ENCODE results near the gene SLC26A11.
"Not testable (repeated sequence)": the region's sequence is repeated elsewhere in the genome, so short reads cannot be mapped to it uniquely, and the experiment has no call there.

Gene SLC26A11

GRCh38 chr17:80263253-80264204 is 43.3 kb downstream of the SLC26A11 start:
- DNase-seq: peak; percentile 72

- DNase-seq: peak; percentile 58
Measured at GRCh38 chr17:80264205-80265075, 44.2 kb downstream of the SLC26A11 start.

- DNase-seq: peak; percentile 53
Measured at GRCh38 chr17:80265205-80266068, 45.2 kb downstream of the SLC26A11 start.

- DNase-seq: no peak
Measured at GRCh38 chr17:80267391-80267790, 47.2 kb downstream of the SLC26A11 start.

GRCh38 chr17:80268427-80268826 is 48.2 kb downstream of the SLC26A11 start:
- DNase-seq: no peak

GRCh38 chr17:80269405-80269807 is 49.2 kb downstream of the SLC26A11 start:
- DNase-seq: no peak

GRCh38 chr17:80270104-80270503 is 49.9 kb downstream of the SLC26A11 start:
- DNase-seq: no peak

- peak; percentile 51 for DNase-seq
Measured at GRCh38 chr17:80270836-80271235, 50.6 kb downstream of the SLC26A11 start.

- no peak for DNase-seq
Measured at GRCh38 chr17:80272366-80272765, 52.1 kb downstream of the SLC26A11 start.

GRCh38 chr17:80274331-80274730 is 54.1 kb downstream of the SLC26A11 start:
- DNase-seq: no peak

GRCh38 chr17:80274871-80275449 is 54.7 kb downstream of the SLC26A11 start:
- no peak for DNase-seq

- DNase-seq: not testable (repeated sequence)
Measured at GRCh38 chr17:80275857-80276256, 55.6 kb downstream of the SLC26A11 start.

GRCh38 chr17:80277751-80278671 is 57.8 kb downstream of the SLC26A11 start:
- DNase-seq: no peak

- DNase-seq: no peak
Measured at GRCh38 chr17:80279895-80280294, 59.7 kb downstream of the SLC26A11 start.

GRCh38 chr17:80281516-80281915 is 61.3 kb downstream of the SLC26A11 start:
- DNase-seq: no peak

- no peak for DNase-seq
Measured at GRCh38 chr17:80283116-80283852, 63.1 kb downstream of the SLC26A11 start.

GRCh38 chr17:80284631-80285030 is 64.4 kb downstream of the SLC26A11 start:
- DNase-seq: no peak

- no peak for DNase-seq
Measured at GRCh38 chr17:80285237-80285920, 65.2 kb downstream of the SLC26A11 start.

- DNase-seq: no peak
Measured at GRCh38 chr17:80286638-80286960, 66.4 kb downstream of the SLC26A11 start.

GRCh38 chr17:80287038-80287437 is 66.8 kb downstream of the SLC26A11 start:
- no peak for DNase-seq
